GM21786 (cell line): ENCODE data around the gene RGS19.

Experiments used
- ATAC-seq: cut with Tn5 transposase; IDR thresholded peaks from one replicate; pipeline ENCODE4 v1.9.1; 2021; ENCODE audit not compliant: unreplicated experiment

Gene RGS19

DNA sequence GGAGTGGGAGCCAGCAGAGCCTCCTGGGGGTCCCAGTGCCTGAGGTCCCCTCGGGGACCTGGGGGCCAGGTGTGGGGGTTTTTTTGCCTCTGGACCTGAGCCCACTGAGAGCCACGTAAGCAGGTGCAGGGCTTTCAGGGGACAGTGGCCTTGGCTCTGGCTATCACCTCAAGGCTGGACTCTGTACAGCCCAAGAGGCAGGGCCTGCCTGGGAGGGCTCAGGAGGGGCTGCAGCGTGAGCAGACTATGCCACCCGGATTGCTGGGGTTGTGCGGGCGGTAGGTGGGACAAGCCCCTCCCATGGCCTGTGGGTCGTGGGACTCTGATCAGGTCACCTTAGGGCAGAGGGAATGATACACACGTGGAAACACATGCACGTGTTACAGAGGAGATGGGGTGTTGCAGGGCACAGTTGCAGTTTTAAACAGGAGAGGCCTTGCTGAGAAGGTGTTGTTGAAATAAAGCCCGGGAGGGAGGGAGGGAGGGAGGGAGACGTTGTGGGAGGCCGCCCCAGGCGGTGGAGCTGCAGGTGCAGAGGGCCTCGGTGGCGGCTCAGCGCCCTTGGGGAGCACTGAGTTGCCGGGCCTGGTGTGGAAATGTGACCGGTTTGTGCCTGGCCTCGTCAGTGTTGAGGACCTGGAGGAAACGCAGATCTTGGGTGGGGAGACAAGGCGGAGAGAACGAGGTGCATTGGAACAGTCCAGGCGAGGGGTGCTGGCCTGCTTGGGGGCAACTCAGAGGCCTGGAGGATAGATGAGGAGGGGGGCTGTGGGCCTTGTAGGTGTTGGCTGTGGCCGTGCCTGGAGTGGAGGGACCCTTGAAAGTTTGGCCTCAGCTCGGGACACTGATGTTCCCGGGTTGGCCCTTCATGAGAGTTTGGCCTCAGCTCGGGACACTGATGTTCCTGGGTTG lies 14.0 kb downstream of the RGS19 start:
- ATAC-seq = no peak

GRCh38 chr20:64064145-64064698 lies 15.1 kb downstream of the RGS19 start:
- ATAC-seq = no peak

GRCh38 chr20:64063389-64064144 lies 15.8 kb downstream of the RGS19 start:
- no peak for ATAC-seq

DNA sequence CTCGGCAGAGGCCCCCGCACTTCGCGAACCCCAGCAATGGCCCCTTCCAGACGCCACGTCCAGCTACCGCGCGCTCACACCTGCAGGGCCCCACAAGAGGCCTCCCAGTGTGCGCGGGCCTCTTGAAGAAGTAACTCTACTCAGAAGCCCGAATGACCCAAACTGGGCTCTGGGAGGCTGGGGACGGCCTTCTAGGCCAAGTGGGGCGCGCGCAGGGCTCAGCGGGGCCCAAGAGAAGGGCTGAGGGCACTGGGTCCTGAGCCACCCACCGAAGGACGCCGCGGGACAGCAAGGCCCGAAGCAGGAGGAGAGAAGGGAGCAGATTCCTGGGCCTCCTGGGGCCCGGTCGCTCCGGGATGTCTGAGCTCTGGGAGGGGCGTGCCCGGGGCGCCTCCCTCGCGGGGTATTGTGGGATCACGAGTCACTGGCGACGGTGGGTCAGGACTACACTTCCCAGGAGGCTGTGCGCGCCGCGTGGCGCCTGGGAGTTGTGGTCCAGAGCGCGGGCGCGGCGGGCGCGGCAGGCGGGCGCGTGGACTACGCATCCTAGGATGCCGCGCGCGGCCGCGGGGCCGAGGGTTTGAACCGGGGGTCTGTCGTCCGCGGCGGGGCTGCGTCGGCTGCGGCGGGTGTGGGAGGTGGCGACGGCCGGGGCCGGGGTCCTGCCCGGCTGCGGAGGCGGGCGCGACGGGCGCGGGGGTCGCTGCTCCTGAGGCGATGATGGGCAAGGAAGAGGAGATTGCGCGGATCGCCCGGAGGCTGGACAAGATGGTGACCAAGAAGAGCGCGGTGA lies 16.5 kb downstream of the RGS19 start, which contains the start of gene TCEA2:
TCEA2 (plus strand) TSS at position 603 of the 793 bp plus-strand sequence; CDS start at position 718, 115 bp downstream.
- ATAC-seq = peak; percentile 69

GRCh38 chr20:64062276-64062595 lies 17.1 kb downstream of the RGS19 start:
- no peak for ATAC-seq

- ATAC-seq = no peak
These were observed 20.8 kb downstream of the RGS19 start for GRCh38 chr20:64058536-64058935.

- no peak for ATAC-seq
These were observed 21.5 kb downstream of the RGS19 start for GRCh38 chr20:64057628-64058498.

GRCh38 chr20:64056889-64057627 lies 22.3 kb downstream of the RGS19 start:
- no peak for ATAC-seq

GRCh38 chr20:64056639-64056888 lies 22.8 kb downstream of the RGS19 start:
- no peak for ATAC-seq

GRCh38 chr20:64055893-64056638 lies 23.3 kb downstream of the RGS19 start:
- ATAC-seq = no peak

DNA sequence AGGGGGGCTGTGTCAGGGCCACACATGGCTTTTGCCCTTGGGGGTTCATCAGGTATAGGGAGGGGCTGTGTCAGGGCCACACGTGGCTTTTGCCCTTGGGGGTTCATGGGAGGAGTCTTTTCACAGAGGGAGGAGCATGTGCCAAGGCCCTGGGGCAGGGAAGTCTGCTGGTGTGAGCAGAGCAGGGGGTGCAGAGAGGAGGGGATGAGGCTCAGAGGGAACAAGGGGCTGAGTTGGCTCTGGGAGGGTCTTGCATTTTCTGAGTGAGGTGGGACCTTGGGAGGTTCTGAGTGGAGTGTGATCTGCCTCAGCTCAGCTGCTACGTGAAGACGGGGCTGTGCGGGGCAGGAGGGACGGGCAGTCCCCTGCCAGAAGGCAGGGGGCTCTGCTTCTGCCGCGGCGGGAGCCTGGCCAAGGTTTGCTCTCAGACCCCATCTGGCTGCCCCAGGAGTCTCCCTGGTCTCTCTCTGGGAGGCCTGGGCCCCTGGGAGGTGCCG lies 23.9 kb downstream of the RGS19 start:
- ATAC-seq = no peak

- ATAC-seq = no peak
These were observed 25.3 kb downstream of the RGS19 start for GRCh38 chr20:64053841-64054661.

GRCh38 chr20:64052987-64053840 lies 26.1 kb downstream of the RGS19 start:
- ATAC-seq = no peak

DNA sequence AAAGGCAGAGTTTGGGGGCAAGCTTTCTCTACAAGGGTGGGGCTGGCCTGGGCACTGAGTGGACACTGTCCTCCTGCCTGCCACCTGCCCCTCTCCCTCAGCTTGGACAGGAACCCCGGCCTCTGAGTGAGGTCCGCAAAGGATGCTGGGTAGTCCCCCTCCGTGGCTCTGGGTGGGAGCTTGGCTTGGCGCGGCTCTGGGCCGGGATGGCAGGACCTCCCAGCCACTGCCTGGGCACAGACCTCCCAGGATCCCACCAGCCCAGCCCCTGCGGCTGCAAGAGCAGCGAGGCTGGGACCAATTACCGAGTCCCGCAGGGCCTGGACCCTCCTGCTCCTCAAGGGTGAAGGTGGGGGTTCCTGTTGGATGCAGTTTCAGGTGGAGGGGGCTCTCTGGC lies 27.0 kb downstream of the RGS19 start:
- ATAC-seq = no peak

DNA sequence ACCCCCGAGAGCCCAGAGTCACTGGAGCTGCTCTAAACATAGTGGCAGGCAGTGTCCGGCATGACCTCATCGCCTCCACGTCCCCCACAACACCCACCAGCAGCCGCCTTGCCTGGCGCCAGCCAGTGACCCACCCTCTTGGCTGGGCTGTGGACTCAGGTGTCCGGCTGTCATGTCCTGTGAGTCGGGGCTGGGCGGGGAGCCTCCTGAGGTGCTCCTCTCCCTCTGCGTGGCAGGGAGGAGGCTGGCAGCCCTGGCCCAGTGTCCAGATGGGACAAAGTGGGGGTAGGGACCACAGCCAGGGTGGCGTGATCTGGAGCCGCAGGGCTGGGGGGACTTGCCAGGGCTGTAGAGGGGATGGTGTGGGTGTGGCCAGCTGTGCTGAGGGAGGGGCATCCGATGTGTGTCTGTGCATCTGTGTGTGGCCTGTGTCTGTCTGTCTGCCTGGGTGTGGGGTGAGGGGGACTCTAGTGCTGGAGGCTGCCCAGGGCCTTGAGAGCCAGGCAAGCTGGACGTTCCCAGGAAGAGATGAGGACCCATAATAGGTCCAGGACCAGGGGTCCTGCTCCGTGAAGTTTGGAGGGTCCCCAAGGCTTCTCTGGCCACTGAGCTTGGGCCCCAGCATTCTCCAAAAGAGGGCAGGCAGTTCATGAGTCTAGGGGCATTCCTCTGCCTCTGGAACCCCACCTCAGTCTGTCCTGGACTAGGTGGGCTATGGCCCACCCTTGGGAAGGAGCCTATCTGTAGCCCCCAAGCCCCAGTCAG lies 27.6 kb downstream of the RGS19 start:
- ATAC-seq = no peak

DNA sequence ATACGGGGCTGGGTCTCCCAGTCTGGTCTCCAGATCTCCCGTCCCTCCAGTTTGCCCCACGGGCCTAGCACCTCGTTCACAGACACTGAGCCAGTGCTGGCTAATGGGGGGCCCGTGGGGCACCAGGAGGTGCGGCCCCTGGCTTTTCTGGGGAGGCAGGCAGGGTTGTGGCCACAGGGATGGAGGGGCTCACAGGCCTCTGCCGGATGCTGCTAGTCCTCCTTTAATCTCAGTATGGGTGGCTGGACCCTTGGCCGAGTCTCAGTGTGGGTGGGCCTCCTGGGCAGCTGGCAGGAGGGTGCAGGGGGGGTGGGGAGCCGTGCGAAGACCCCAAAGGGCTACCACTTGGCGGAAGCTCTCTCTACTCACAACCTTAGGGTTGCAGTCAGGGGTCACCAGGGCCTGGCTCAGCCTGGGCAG lies 28.3 kb downstream of the RGS19 start:
- no peak for ATAC-seq
